ENCODE data around the gene SMCO2. TPM values are rescaled to one million over a fixed set of nuclear protein-coding genes. Genes with fewer than 3 reads are reported as not detected.

Gene SMCO2
- total and polyA plus RNA-seq, 2 of the 4 experiments (the other 2 are of a cell fraction) = 0.19 TPM; not detected in 1

GRCh38 chr12:27464220-27464554 is 17.7 kb downstream of the SMCO2 start:
- Histone ChIP-seq H3K27ac (ENCODE audit: insufficient read depth, low read length) (no peak overlapping the region), H3K36me3 (ENCODE audit: control insufficient read depth, insufficient read depth, low read length) (no peaks in the 10 kb centered on the region), H2BK5ac (ENCODE audit: low read depth, low read length, poor library complexity, severe bottlenecking) (no peak overlapping the region), H2BK20ac (ENCODE audit: low read depth, low read length) (no peak overlapping the region; the same call in 1 of the 2 replicates), H3K4me2 (ENCODE audit: low read depth, low read length) (no peak overlapping the region), H4K8ac (ENCODE audit: low read depth in 2 of 2, low read length in 2 of 2) (no peak overlapping the region), H4K5ac (ENCODE audit: low read depth, low read length) (no peak overlapping the region), H2BK15ac (ENCODE audit: low read depth, low read length) (no peak overlapping the region), H2AK9ac (replicated peaks; ENCODE audit: low read depth, low read length, poor library complexity) (no peak overlapping the region), H2AK5ac (ENCODE audit: low read depth, low read length) (no peak overlapping the region), H4K91ac (ENCODE audit: insufficient read depth, low read depth, low read length) (no peak overlapping the region), H3K9me1 (ENCODE audit: insufficient read depth, low read length) (no peaks in the 10 kb centered on the region), H3K23ac (ENCODE audit: low read depth, low read length) (no peak overlapping the region), H3K9me3 (ENCODE audit: control insufficient read depth, insufficient read depth, low read length) (no peaks in the 10 kb centered on the region), H3K27me3 (ENCODE audit: control insufficient read depth, insufficient read depth, low read length) (no peaks in the 10 kb centered on the region), H3K18ac (ENCODE audit: low read depth, low read length) (no peak overlapping the region), H3K79me1 (ENCODE audit: low read depth in 1 of 2, low read length in 2 of 2) (no peaks in the 10 kb centered on the region; a peak in 1 of 4 replicates), H3K4me1 (ENCODE audit: control insufficient read depth, insufficient read depth, low read length) (peaks cover 2% of the 10 kb centered on the region; the same call in 1 of the 2 replicates), H3K14ac (replicated peaks; ENCODE audit: low read depth, low read length) (no peak overlapping the region), H4K20me1 (ENCODE audit: insufficient read depth, low read length) (no peaks in the 10 kb centered on the region), H3K56ac (ENCODE audit: extremely low read depth, insufficient read depth, low read length) (no peak overlapping the region), H3K4ac (ENCODE audit: low read depth, low read length) (no peak overlapping the region), H3K4me3 (ENCODE audit: insufficient read depth, low read depth, low read length) (no peak overlapping the region), H2BK120ac (ENCODE audit: low read depth, low read length) (no peak overlapping the region), H2AFZ (replicated peaks; ENCODE audit: low read length, poor library complexity) (no peak overlapping the region), H3K9ac (ENCODE audit: low read depth, low read length) (no peak overlapping the region)
- intact Hi-C loops (cut with micrococcal nuclease) (no loop called here), in situ Hi-C loops (cut with MboI; ENCODE audit: low sequenced_read_pairs) (no loop called here), dilution Hi-C loops (cut with HindIII; ENCODE audit: low sequenced_read_pairs, unreplicated experiment) (no loop called here)
- BruUV-seq (replicated peaks) = no TSS peak
- DNase-seq (peak; percentile 42), ATAC-seq (ENCODE audit: low read depth) (peak; percentile 56)
- ChIA-PET CTCF (no interaction called here), POLR2A (ENCODE audit: unreplicated experiment) (no interaction called here)
- TF ChIP-seq FOS (IDR thresholded peaks at IDR 0.05; ENCODE audit: low read depth, low read length) = no peak
- no peak for TF ChIP-seq MXI1 (IDR thresholded peaks at IDR 0.05; ENCODE audit: borderline replicate concordance, low read depth, low read length)
- TF ChIP-seq RAD21 (IDR thresholded peaks at IDR 0.05; ENCODE audit: low read length) = no peak
- no peak for TF ChIP-seq CEBPB (IDR thresholded peaks at IDR 0.05; ENCODE audit: low read depth, low read length)
- TF ChIP-seq POLR2A (IDR thresholded peaks at IDR 0.05; ENCODE audit: low read depth, low read length) = no peak
- TF ChIP-seq BHLHE40 (IDR thresholded peaks at IDR 0.05; ENCODE audit: low read depth, low read length) = no peak
- no peak for TF ChIP-seq SMC3 (IDR thresholded peaks at IDR 0.05; ENCODE audit: low read depth, low read length)
- TF ChIP-seq CHD1 (IDR thresholded peaks at IDR 0.05; ENCODE audit: low read depth, low read length) = no peak
- TF ChIP-seq RFX5 (IDR thresholded peaks at IDR 0.05; ENCODE audit: low read depth, low read length) = no peak
- no peak for TF ChIP-seq NFE2L2 (IDR thresholded peaks at IDR 0.05; ENCODE audit: low read depth, low read length)
- TF ChIP-seq, protein P1, sequence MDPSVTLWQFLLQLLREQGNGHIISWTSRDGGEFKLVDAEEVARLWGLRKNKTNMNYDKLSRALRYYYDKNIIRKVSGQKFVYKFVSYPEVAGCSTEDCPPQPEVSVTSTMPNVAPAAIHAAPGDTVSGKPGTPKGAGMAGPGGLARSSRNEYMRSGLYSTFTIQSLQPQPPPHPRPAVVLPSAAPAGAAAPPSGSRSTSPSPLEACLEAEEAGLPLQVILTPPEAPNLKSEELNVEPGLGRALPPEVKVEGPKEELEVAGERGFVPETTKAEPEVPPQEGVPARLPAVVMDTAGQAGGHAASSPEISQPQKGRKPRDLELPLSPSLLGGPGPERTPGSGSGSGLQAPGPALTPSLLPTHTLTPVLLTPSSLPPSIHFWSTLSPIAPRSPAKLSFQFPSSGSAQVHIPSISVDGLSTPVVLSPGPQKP (IDR thresholded peaks at IDR 0.05; ENCODE audit: borderline replicate concordance, low read depth, low read length) = no peak
- TF ChIP-seq MAZ (IDR thresholded peaks at IDR 0.05; ENCODE audit: borderline replicate concordance, low read depth, low read length) = no peak
- no peak for TF ChIP-seq USF2 (IDR thresholded peaks at IDR 0.05; ENCODE audit: low read depth, low read length)
- no peak for TF ChIP-seq MAFK (IDR thresholded peaks at IDR 0.05; ENCODE audit: low read depth, low read length)
- no peak for TF ChIP-seq RCOR1 (IDR thresholded peaks at IDR 0.05; ENCODE audit: insufficient replicate concordance, low read length)
- TF ChIP-seq, protein P2, sequence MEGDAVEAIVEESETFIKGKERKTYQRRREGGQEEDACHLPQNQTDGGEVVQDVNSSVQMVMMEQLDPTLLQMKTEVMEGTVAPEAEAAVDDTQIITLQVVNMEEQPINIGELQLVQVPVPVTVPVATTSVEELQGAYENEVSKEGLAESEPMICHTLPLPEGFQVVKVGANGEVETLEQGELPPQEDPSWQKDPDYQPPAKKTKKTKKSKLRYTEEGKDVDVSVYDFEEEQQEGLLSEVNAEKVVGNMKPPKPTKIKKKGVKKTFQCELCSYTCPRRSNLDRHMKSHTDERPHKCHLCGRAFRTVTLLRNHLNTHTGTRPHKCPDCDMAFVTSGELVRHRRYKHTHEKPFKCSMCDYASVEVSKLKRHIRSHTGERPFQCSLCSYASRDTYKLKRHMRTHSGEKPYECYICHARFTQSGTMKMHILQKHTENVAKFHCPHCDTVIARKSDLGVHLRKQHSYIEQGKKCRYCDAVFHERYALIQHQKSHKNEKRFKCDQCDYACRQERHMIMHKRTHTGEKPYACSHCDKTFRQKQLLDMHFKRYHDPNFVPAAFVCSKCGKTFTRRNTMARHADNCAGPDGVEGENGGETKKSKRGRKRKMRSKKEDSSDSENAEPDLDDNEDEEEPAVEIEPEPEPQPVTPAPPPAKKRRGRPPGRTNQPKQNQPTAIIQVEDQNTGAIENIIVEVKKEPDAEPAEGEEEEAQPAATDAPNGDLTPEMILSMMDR (conservative IDR thresholded peaks at IDR 0.05; ENCODE audit: low read depth, low read length) = no peak
- no CpG with 5 or more reads among the region's 5 CpGs for WGBS, 2 experiments (ENCODE audit: extremely low coverage in 2 of 2, insufficient read length in 1 of 2)
